Stimulated activated CD4-positive, alpha-beta T cell treated with anti-CD3 and anti-CD28 coated beads, Interleukin-2, amount 100 ng/mL, for 24 hours (primary cell): Measurements from ENCODE around the gene MAP2K1.

Source experiments
- DNase-seq, 2 donors: peaks; one replicate each; pipeline ENCODE4 v3.0.0-alpha.2; 2020

Gene MAP2K1

GRCh38 chr15:66394472-66394871 lies 7.8 kb downstream of the MAP2K1 start:
- no peak for DNase-seq

DNA sequence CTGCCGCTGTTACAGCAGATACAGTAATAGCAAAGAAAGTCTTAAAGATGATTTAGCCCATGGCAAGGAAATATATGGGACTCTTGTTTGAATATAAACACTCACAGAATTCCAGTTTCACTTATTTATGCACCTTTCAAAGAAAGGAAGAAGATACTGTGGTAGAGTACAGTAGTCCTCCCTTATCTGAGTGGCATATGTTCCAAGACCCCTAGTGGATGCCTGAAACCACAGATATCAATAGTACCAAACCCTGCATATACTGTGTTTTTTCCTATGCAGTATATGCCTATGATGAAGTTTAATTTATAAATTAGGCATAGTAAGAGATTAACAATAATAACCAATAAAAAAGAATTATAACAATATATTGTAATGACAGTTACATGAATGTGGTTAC lies 8.2 kb downstream of the MAP2K1 start:
- DNase-seq: no peak

GRCh38 chr15:66399276-66399675 lies 12.6 kb downstream of the MAP2K1 start:
- DNase-seq: no peak

DNA sequence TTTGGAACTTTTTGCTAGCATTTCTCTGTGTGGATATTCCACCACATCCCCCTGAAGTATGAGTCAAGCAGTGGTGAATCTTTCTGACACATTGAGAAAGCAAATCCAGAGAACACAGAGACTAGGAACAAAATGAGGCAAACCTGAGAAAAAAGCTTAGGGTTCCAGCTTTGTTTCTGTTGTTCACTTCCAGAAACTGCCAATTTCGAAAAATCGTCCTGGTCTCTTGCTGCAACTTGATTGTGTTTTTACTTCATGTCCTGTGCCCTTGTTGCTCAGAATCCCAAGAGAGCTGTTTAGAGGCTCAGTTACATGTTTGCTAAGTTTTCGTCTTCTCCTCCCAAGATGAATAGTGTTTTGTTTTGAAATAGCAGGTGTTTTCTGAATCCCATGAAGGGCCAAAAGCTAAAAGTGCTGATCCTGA lies 13.7 kb downstream of the MAP2K1 start:
- no peak for DNase-seq

- peak in 1 of 2 donors; percentile 22 for DNase-seq
Measured at GRCh38 chr15:66401130-66402021, 14.7 kb downstream of the MAP2K1 start.

DNA sequence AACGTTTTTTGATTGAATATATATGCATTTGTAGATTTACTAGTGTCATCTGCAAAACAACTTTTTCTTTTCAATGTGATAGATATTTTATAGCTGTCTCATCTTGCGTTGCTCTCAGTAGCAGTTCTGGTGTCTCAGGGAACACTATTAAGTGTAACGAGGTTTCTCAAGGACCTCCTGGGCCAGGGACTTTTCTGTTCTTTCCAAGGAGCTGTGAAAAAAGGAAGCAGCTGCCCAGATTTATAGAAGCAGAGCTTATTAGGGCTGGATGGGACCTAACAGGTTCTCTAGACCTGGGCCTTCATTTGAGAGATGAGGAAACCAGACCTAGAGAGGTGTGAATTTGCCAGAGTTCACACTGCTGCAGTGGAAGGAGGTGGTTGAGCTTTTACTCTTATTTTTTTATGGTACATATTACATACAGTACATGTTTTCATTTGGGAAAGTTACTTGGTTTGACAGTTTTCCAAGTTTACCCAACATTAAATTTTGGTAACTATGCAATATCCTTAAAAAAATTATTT lies 16.1 kb downstream of the MAP2K1 start:
- no peak for DNase-seq

DNA sequence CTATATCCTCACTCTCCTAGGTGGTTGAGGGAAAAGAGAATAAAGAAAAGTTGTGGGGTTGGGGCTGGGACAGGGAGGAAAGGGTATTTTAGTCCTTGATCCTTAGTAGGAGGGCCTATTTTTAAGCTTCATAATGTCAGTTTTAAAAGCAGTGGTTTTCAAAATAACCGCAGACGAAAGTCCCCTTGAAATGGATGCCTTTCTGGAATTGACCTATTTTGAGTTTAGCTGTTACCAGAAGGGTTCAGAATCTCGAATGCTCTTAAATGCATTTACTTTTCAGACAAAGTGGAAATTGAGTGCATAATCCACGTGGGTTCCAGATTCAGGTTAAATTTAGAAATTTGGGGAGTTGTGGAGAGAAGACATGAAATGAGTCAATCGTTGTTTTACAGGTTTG lies 16.6 kb downstream of the MAP2K1 start:
- DNase-seq: no peak

GRCh38 chr15:66404122-66404521 lies 17.4 kb downstream of the MAP2K1 start:
- no peak for DNase-seq

GRCh38 chr15:66404532-66404931 lies 17.8 kb downstream of the MAP2K1 start:
- no peak for DNase-seq

DNA sequence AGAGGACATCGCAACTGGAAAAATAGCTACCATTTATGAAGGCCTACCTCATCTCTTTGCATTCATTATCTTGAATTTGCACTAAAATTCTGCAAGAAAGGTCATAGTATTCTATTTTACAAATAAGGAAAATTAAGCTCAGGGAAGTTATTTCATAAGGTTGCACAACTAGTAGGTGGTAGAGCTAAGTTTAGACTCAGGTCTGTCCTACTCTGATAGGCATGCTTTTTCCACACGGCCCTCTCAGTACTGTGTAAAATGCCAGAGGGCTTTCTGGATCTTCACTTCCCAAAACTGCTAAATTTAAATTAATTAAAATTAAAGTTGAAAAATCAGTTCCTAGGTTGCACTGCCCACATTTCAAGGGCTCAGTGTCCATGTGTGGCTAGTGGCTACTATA lies 18.3 kb downstream of the MAP2K1 start:
- no peak for DNase-seq

- DNase-seq: no peak
Measured at GRCh38 chr15:66405615-66406014, 18.9 kb downstream of the MAP2K1 start.

GRCh38 chr15:66408254-66408653 lies 21.5 kb downstream of the MAP2K1 start:
- DNase-seq: no peak

DNA sequence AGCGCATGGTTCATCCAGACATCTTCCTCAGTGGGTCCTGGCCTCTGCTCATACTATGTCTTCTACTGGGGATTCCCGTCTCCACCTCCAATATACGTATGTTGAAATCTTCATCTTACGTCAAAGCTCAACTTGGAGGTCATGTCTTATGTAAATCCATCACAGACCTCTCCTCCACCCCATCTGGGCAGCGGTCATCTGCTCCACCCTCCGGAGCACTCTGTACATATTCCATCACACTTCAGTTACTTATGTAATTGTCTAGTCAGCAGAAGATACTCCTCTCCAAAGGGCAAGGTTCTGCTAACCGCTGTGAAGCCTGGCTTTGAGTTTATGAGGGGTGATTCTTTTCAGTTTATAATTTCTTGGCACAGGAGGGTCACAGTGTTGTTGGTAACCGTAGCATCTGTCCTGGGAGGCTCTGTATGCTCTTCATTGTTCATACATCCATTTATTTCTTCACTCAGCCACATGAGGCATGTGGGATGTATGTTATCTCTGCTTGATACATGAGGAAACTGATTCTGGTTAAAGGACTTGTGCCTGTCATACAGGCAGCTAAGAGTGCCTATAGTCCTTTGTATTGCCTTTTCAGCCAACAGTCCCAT lies 22.1 kb downstream of the MAP2K1 start:
- DNase-seq: no peak

DNA sequence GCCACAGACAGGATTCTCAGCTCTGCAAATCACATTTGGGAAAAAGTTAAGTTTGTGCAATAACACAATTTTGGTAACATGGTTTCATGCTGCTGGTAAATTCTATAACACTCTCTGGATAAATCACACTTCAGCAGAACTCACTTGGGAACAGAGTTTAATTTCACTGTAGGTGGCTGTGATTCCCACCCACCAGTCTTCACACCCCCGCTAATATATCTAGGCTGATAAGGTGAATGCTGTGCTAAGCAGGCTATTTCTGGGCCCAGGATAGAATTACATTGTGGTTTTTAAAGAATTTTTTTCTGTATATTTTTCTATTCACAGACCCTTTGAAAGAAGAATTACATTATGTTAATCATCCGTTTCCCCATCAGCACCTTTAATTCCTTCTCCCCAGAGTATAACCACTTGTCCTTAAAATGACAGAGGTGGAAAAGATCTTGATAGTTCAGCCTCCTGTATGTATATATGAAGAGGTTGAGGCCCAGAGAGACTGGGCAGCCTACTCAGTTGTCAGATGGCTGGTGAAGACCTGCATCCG lies 22.9 kb downstream of the MAP2K1 start:
- DNase-seq: no peak

- DNase-seq: no peak
Measured at GRCh38 chr15:66411190-66411589, 24.5 kb downstream of the MAP2K1 start.

- DNase-seq: no peak
Measured at GRCh38 chr15:66412220-66412619, 25.5 kb downstream of the MAP2K1 start.

DNA sequence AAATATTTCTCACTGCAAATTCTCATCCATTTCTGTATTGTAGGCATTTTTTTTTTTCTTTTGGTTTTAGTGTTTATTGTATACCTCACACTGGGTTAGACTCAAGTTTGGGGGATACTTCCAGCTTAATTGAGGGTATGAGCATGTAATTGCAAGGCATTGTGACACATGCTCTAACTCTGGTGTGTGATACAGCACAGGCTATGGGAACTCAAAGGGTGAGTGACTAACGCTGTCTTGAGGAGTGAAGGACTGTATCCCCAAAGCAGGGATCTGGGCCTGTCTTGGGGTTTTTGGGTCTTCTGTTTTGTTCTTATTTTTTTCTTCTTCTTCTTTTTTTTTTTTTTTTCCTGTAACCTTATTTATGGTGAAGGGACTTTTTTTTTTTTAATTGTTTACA lies 26.9 kb downstream of the MAP2K1 start:
- DNase-seq: no peak

- DNase-seq: no peak
Measured at GRCh38 chr15:66415360-66415759, 28.6 kb downstream of the MAP2K1 start.

DNA sequence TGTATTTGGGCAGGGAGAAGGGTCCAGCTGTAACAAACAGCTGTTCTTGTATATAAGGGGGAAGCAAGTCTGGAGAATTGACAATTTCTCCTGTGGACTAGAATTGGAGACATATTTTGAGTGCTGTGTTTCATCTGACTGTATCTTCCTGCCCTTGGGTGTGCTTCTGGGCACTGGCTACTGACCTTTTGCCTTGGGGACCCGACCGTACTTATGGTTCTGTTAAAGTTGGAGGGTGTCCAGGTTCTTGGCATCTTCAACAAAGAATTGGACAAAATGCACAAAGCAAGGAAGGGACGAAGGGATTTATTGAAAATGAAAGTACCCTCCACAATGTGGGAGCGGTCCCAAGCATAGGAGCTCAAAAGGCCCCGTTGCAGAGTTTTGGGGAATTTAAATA lies 31.0 kb downstream of the MAP2K1 start:
- DNase-seq: no peak

GRCh38 chr15:66419471-66419870 lies 32.8 kb downstream of the MAP2K1 start:
- no peak for DNase-seq

DNA sequence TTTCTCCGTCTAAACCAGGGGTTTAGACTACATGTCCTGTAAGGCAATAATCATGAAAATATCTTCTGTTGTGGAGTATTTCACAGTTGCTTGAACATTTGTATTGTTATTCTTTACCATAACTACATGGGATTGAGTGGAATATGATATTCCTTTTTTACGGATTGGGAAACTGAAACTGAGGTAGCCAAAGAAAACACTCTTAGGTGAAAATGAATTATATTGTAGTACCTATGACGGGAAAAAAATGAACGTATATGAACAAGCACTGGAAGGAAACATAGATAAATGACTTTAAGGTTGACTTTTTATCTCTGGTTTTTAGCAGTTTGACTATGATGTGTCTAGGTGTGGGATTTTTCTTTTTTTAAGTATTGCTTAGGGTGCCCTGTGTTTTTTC lies 35.6 kb downstream of the MAP2K1 start:
- no peak for DNase-seq

GRCh38 chr15:66423149-66423548 lies 36.4 kb downstream of the MAP2K1 start:
- DNase-seq: no peak

- no peak for DNase-seq
Measured at GRCh38 chr15:66424963-66425612, 38.4 kb downstream of the MAP2K1 start.
